Adrenal gland (tissue), 12 donors: ENCODE results near the gene MYL7. TPM values are rescaled to one million over a fixed set of nuclear protein-coding genes. Genes with fewer than 3 reads are reported as not detected.

Experiments
- DNase-seq, 7 donors: peaks; one replicate each; pipeline ENCODE4 v3.0.0-alpha.2; 2019 to 2020
- H3K27ac ChIP-seq, 5 donors: fragments of 200-600 bp; sonication (generic) in 4 of 5; 1 replicate in 3 of 5; 2 replicates in 2 of 5; pipeline versions ENCODE4 v1.5.1 to v1.8.0; 2016 to 2020; ENCODE audit warnings: mild to moderate bottlenecking in 1 of 5
- H3K27me3 ChIP-seq: fragments of 200-600 bp; 2 replicates; pipeline ENCODE4 v1.8.0; 2021
- H3K36me3 ChIP-seq, 2 donors: fragments of 200-600 bp; replicated peaks in 1 of 2; 1 replicate in 1 of 2; 2 replicates in 1 of 2; pipeline versions ENCODE4 v1.5.1 to v1.8.0; 2018 to 2022
- H3K4me1 ChIP-seq, 2 donors: fragments of 200-600 bp; replicated peaks in 1 of 2; 1 replicate in 1 of 2; 2 replicates in 1 of 2; pipeline versions ENCODE4 v1.5.1 to v1.8.0; 2018 to 2021
- H3K4me3 ChIP-seq, 4 donors: fragments of 200-600 bp; sonication (generic) in 3 of 4; one replicate each; pipeline ENCODE4 v1.5.1; 2016 to 2018
- H3K9me3 ChIP-seq, 3 donors: fragments of 200-600 bp; sonication (generic) in 1 of 3; replicated peaks in 1 of 3; 1 replicate in 2 of 3; 2 replicates in 1 of 3; pipeline versions ENCODE4 v1.5.1 to v1.8.0; 2016 to 2021
- POLR2A ChIP-seq, 2 donors: fragments of 450-650 bp; IDR thresholded peaks; one replicate each; pipeline ENCODE4 v1.6.1; 2017; ENCODE audit warnings: antibody characterized with exemption in 2 of 2, mild to moderate bottlenecking in 2 of 2, moderate library complexity in 1 of 2
- WGBS, 4 donors: extraction: QIAGEN DNeasy Blood & Tissue Kit in 2 of 4; methylation state at CpG; one replicate each; pipeline versions ENCODE4 v1.1.5 to v1.1.7; 2013 to 2017; 5-methylcytosine and 5-hydroxymethylcytosine counted together
- intact Hi-C, 2 donors: fragments of 100-400 bp; cut with DNase I; formaldehyde crosslinking; loops; one replicate each; pipeline versions ENCODE4 v1.14.1 to v1.15.0; 2022 to 2023
- polyA plus RNA-seq, 3 donors: library from polyadenylated mRNA; stranded (reverse); fragments of 200-250 nt in 2 of 3; fragments of 350-450 nt in 1 of 3; fragmentation: Illumina TruSeq in 1 of 3; extraction: RNeasy Lipid Tissue Mini Kit (QIAGEN cat#74804) in 1 of 3; gene quantifications; one replicate each; pipeline ENCODE4 v1.2.3, GENCODE V29; 2013 to 2014
- total RNA-seq, 9 donors: library from RNA; depleted of rRNA in 4 of 9; stranded (reverse); fragments of >200 nt in 4 of 9; fragments of 120-200 nt in 1 of 9; fragmentation: NEBNext Ultra II Directional in 1 of 9; extraction: Animal tissue kit (Norgen Biotek cat#: 25700) in 1 of 9; gene quantifications; one replicate each; pipeline versions ENCODE4 v1.1.0 to v1.2.4, GENCODE V29; 2013 to 2023
- TF ChIP-seq, protein P1 (sequence below), 6 experiments: fragments of 450-650 bp in 4 of 6; fragments of 200-600 bp in 2 of 6; sonication (generic) in 1 of 6; IDR thresholded peaks; 1 replicate in 5 of 6; 2 replicates in 1 of 6; pipeline versions ENCODE4 v1.5.1 to v1.8.0; 2016 to 2021; ENCODE audit warnings: antibody characterized with exemption in 6 of 6, mild to moderate bottlenecking in 2 of 6, moderate library complexity in 1 of 6
- donor health status: healthy with polysubstance abuse.
- donor health status: Bipolar disorder and iron deficiency.
- donor health status: DM: yes; HTN: yes; CAD: no.
- donor health status: DM: no; HTN: no; CAD: no.
- donor health status: DM: no; HTN: no; CAD: no.
- donor health status: DM: yes; HTN: yes; CAD: no.

MYL7 gene
- total and polyA plus RNA-seq, 12 donors = 0.17 to 3.5 (median 0.24) TPM; not detected in 9

DNA sequence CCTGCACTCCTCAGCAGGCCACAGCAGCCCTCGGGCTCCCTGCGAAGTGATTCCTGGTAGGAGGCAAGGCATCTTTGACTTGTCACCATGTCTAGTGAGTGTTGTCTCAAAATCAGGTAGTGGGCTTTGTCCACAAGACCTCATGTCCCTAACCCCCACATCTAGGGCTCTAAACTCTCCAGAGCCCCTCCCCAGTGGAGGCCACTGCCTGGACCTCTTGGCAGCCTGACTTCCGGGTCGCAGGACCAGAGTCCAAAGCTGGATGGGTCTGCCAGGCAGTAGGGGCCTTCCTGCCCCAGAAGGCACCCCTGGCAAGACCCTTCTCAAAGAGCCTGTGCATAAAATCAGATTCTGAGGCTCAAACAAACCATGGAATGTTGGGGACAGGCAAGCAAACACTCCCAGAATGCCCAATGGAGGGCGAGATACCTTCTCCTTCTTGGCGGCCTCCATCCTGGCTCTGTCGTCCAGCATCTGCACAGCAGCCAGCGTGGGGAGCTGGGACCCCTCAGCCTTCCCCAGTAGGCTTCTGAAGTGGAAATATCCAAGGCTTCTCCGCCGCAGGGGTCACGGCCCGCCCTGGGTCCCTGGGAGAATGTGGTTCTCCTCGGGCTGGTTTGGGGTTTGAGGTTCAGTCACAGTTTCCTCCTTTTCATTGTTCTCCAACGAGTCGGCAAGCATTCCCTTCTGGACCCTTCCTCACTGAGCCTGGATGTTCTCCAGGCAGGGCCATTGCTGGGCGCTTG, 47.5 kb upstream of the MYL7 start:
- no peak overlapping the region for H3K27ac ChIP-seq
- no peaks in the 10 kb centered on the region for H3K27me3 ChIP-seq
- intact Hi-C loops = no loop called here
- no peaks in the 10 kb centered on the region for H3K36me3 ChIP-seq
- WGBS, 4 donors = 78 to 81% (median 80%) methylated on average over 13 to 16 of the region's 16 CpGs
- H3K4me1 ChIP-seq = peaks cover 0 to 5% of the 10 kb centered on the region in 2 donors
- no peak for TF ChIP-seq POLR2A (IDR thresholded peaks at IDR 0.05)
- TF ChIP-seq, protein P1, sequence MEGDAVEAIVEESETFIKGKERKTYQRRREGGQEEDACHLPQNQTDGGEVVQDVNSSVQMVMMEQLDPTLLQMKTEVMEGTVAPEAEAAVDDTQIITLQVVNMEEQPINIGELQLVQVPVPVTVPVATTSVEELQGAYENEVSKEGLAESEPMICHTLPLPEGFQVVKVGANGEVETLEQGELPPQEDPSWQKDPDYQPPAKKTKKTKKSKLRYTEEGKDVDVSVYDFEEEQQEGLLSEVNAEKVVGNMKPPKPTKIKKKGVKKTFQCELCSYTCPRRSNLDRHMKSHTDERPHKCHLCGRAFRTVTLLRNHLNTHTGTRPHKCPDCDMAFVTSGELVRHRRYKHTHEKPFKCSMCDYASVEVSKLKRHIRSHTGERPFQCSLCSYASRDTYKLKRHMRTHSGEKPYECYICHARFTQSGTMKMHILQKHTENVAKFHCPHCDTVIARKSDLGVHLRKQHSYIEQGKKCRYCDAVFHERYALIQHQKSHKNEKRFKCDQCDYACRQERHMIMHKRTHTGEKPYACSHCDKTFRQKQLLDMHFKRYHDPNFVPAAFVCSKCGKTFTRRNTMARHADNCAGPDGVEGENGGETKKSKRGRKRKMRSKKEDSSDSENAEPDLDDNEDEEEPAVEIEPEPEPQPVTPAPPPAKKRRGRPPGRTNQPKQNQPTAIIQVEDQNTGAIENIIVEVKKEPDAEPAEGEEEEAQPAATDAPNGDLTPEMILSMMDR (IDR thresholded peaks at IDR 0.05) = no peak
- DNase-seq = peak in 2 of 7 donors; percentile 9 to 39
- no peaks in the 10 kb centered on the region for H3K9me3 ChIP-seq
- H3K4me3 ChIP-seq = no peak overlapping the region

DNA sequence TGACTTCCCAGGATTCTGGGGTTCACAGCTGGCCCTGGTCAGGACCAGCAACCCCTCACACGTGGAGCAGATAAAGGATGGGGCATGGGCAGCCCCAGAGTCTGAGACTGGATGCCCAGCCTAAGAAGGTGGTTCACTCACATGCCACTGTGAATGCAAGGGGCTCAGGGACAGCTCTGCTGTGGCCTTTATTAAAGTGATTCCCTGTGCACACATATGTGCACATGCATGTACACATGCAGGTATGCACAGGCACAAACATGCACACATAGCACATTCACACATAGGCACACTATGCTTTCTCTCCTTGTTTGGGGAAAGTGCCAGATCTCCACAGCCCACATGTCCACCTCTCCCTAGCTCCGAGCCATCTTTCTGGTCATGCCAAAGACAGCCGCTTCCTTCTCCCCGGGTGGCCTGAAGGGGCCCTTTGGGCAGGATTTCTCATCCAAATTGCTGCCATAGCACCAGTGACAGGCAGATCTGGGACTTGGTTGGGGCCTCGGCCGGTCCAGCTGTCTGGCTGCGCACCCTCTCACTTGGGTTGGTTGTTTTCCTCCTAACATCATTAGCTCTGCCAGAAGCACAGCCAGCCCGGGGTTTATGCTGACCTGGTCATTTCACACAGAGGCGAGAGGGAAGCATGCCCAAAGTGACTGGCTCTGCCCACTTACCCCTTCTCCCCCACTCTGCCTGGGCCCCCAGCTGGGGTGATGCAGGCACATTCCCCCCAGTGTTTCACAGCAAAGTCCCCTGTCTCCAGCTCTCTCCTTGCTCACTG, 46.7 kb upstream of the MYL7 start:
- intact Hi-C loops = no loop called here
- no peak for TF ChIP-seq POLR2A (IDR thresholded peaks at IDR 0.05)
- TF ChIP-seq, protein P1 (IDR thresholded peaks at IDR 0.05) = no peak
- WGBS, 4 donors = 52 to 81% (median 65%) methylated on average over 8 to 9 of the region's 9 CpGs
- Histone ChIP-seq H3K27me3 (no peaks in the 10 kb centered on the region), H3K9me3 (peaks cover 0 to under 1% (median 0%) of the 10 kb centered on the region in 3 donors), H3K36me3 (no peaks in the 10 kb centered on the region), H3K4me1 (peaks cover 0 to 5% of the 10 kb centered on the region in 2 donors), H3K4me3 (no peak overlapping the region), H3K27ac (no peak overlapping the region)
- peak in 2 of 7 donors; percentile 12 to 51 for DNase-seq

DNA sequence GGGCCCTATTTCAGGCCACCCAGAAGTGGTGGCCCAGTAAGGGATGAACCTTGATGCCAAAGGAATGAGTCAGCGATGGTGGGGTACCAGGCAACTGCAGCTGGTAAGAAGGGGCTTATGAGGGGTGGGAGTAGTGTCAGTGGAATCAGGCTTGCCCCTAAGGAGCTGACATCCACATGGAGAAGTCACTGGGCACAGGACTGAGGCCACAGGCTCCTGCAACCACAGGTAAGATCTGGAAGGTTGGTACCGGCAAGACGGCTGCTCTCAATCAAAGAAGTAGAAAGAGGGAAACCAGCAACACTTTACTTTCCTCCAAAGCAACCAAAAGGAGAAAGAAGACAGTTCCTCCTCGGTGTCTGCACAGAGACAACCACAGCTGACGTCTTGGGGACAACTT, 45.6 kb upstream of the MYL7 start:
- no peaks in the 10 kb centered on the region for H3K36me3 ChIP-seq
- peaks cover 0 to 5% of the 10 kb centered on the region in 2 donors for H3K4me1 ChIP-seq
- 71 to 86% (median 84%) methylated on average over 5 of the region's 5 CpGs for WGBS, 4 donors
- TF ChIP-seq POLR2A (IDR thresholded peaks at IDR 0.05) = no peak
- TF ChIP-seq, protein P1 (IDR thresholded peaks at IDR 0.05) = no peak
- DNase-seq = peak in 2 of 7 donors; percentile 4 to 41
- H3K9me3 ChIP-seq = peaks cover 0 to 3% (median 0%) of the 10 kb centered on the region in 3 donors
- intact Hi-C loops = no loop called here
- H3K27ac ChIP-seq = no peak overlapping the region
- no peak overlapping the region for H3K4me3 ChIP-seq
- H3K27me3 ChIP-seq = no peaks in the 10 kb centered on the region

DNA sequence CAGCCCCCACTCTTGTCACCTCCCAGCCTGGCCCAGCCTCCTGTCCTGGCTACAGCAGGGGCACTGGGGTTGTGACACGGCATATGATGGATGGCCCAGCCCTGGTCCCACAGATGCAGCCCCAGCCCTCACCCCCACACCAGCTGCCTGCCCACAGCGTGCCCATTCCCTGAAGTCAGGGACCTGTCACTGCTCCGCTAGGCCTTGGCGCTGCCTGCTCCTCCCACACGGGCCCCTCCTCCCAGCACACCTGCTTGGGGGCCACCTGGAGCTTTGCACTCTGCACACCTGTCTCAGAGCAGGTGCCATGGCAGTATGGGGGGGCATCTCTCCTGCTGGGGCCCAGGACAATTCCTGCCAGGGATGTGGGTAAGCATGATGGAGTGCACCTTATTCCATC, 44.6 kb upstream of the MYL7 start:
- DNase-seq = no peak
- H3K27me3 ChIP-seq = no peaks in the 10 kb centered on the region
- H3K4me3 ChIP-seq = no peak overlapping the region
- H3K4me1 ChIP-seq = peaks cover 0 to 5% of the 10 kb centered on the region in 2 donors
- intact Hi-C loops = no loop called here
- TF ChIP-seq POLR2A (IDR thresholded peaks at IDR 0.05) = no peak
- TF ChIP-seq, protein P1 (IDR thresholded peaks at IDR 0.05) = no peak
- H3K36me3 ChIP-seq = no peaks in the 10 kb centered on the region
- 77 to 87% (median 85%) methylated on average over 5 of the region's 5 CpGs; no CpG with 5 or more reads in 1 of the 4 donors for WGBS, 4 donors
- H3K9me3 ChIP-seq = peaks cover 0 to 3% (median 0%) of the 10 kb centered on the region in 3 donors
- no peak overlapping the region for H3K27ac ChIP-seq
